WERI-Rb-1 (cell line): Measurements from ENCODE around the gene ENOX1.

Experiments
- DNase-seq: peaks from one replicate; pipeline ENCODE4 v3.0.0-alpha.2; 2020
- H3K27ac ChIP-seq: fragments of 250-450 bp; sonication (Bioruptor Pico); 2 replicates; pipeline ENCODE4 v1.5.1; 2020; ENCODE audit warnings: mild to moderate bottlenecking, moderate library complexity
- H3K27me3 ChIP-seq: fragments of 250-450 bp; sonication (Bioruptor Pico); 2 replicates; pipeline ENCODE4 v1.5.1; 2021; ENCODE audit warnings: mild to moderate bottlenecking, low read depth, moderate library complexity; ENCODE audit not compliant: insufficient read depth, severe bottlenecking
- H3K36me3 ChIP-seq: fragments of 250-450 bp; sonication (Bioruptor Pico); 2 replicates; pipeline ENCODE4 v1.5.1; 2020; ENCODE audit warnings: mild to moderate bottlenecking, moderate library complexity
- H3K4me3 ChIP-seq: 2 replicates; pipeline ENCODE4 v1.5.1; 2011; ENCODE audit warnings: low read depth, mild to moderate bottlenecking, control low read depth, low read length
- H3K9me3 ChIP-seq: fragments of 250-450 bp; sonication (Bioruptor Pico); 2 replicates; pipeline ENCODE4 v1.5.1; 2021; ENCODE audit warnings: mild to moderate bottlenecking, moderate library complexity; ENCODE audit not compliant: severe bottlenecking
- CTCF ChIP-seq: IDR thresholded peaks from 2 replicates; pipeline ENCODE4 v1.5.1; 2011; ENCODE audit warnings: low read depth, mild to moderate bottlenecking, control low read depth, inconsistent platforms, low read length

Gene ENOX1

GRCh38 chr13:43271152-43271551, 515.6 kb downstream of the ENOX1 start:
- no peak for DNase-seq
- no peaks in the 10 kb centered on the region for H3K9me3 ChIP-seq
- no peak overlapping the region for H3K27ac ChIP-seq
- no peaks in the 10 kb centered on the region for H3K27me3 ChIP-seq
- no peak for TF ChIP-seq CTCF
- no peaks in the 10 kb centered on the region for H3K36me3 ChIP-seq
- H3K4me3 ChIP-seq = no peak overlapping the region

- Histone ChIP-seq H3K36me3 (no peaks in the 10 kb centered on the region), H3K4me3 (no peak overlapping the region), H3K27me3 (no peaks in the 10 kb centered on the region), H3K9me3 (no peaks in the 10 kb centered on the region), H3K27ac (no peak overlapping the region)
- no peak for TF ChIP-seq CTCF
- no peak for DNase-seq
Observed at GRCh38 chr13:43270130-43270830, 516.5 kb downstream of the ENOX1 start.

- no peak overlapping the region for H3K27ac ChIP-seq
- TF ChIP-seq CTCF = no peak
- DNase-seq = no peak
Observed at GRCh38 chr13:43269037-43269481, 517.7 kb downstream of the ENOX1 start.

GRCh38 chr13:43268632-43269031, 518.1 kb downstream of the ENOX1 start:
- Histone ChIP-seq H3K27me3 (no peaks in the 10 kb centered on the region), H3K4me3 (no peak overlapping the region), H3K9me3 (no peaks in the 10 kb centered on the region), H3K27ac (no peak overlapping the region), H3K36me3 (no peaks in the 10 kb centered on the region)
- TF ChIP-seq CTCF = no peak
- no peak for DNase-seq

More at GRCh38 chr13:43269037-43269481, 517.7 kb downstream of the ENOX1 start:
- Histone ChIP-seq H3K27me3 (no peaks in the 10 kb centered on the region), H3K4me3 (no peak overlapping the region), H3K9me3 (no peaks in the 10 kb centered on the region), H3K36me3 (no peaks in the 10 kb centered on the region)

GRCh38 chr13:43267916-43268315, 518.9 kb downstream of the ENOX1 start:
- no peak overlapping the region for H3K27ac ChIP-seq
- TF ChIP-seq CTCF = no peak
- H3K4me3 ChIP-seq = no peak overlapping the region
- no peak for DNase-seq
- no peaks in the 10 kb centered on the region for H3K27me3 ChIP-seq
- H3K9me3 ChIP-seq = no peaks in the 10 kb centered on the region
- H3K36me3 ChIP-seq = no peaks in the 10 kb centered on the region
